ENCODE results near the gene MYF5.

The MYF5 gene

GRCh38 chr12:80707126-80707829 lies 9.4 kb upstream of the MYF5 start, which contains the start of gene MYF6:
Gene MYF6, plus strand, starts transcription at chr12:80707634. Its CDS starts 86 bp downstream, at chr12:80707720.
- FAIRE-seq: no peak
- no peak for DNase-seq (ENCODE audit: extremely low spot score, insufficient read length, low read depth)

GRCh38 chr12:80707830-80708258 lies 8.9 kb upstream of the MYF5 start:
- FAIRE-seq (no peak), DNase-seq (ENCODE audit: extremely low spot score, insufficient read length, low read depth) (no peak)

GRCh38 chr12:80708259-80708974 lies 8.3 kb upstream of the MYF5 start:
- FAIRE-seq: no peak

GRCh38 chr12:80708975-80709328 lies 7.8 kb upstream of the MYF5 start:
- DNase-seq (ENCODE audit: extremely low spot score, insufficient read length, low read depth): no peak
- no peak for FAIRE-seq

More at GRCh38 chr12:80708259-80708974, 8.3 kb upstream of the MYF5 start:
- no peak for DNase-seq (ENCODE audit: extremely low spot score, insufficient read length, low read depth)

GRCh38 chr12:80709811-80710726 lies 6.6 kb upstream of the MYF5 start:
- FAIRE-seq (peak; percentile 9), DNase-seq (ENCODE audit: extremely low spot score, insufficient read length, low read depth) (no peak)

GRCh38 chr12:80710727-80711449 lies 5.8 kb upstream of the MYF5 start:
- FAIRE-seq: no peak

GRCh38 chr12:80711866-80712265 lies 4.8 kb upstream of the MYF5 start:
- FAIRE-seq: no peak
- DNase-seq (ENCODE audit: extremely low spot score, insufficient read length, low read depth): no peak

More at GRCh38 chr12:80710727-80711449, 5.8 kb upstream of the MYF5 start:
- DNase-seq (ENCODE audit: extremely low spot score, insufficient read length, low read depth): no peak

GRCh38 chr12:80712866-80713265 lies 3.8 kb upstream of the MYF5 start:
- FAIRE-seq (no peak), DNase-seq (ENCODE audit: extremely low spot score, insufficient read length, low read depth) (no peak)

DNA sequence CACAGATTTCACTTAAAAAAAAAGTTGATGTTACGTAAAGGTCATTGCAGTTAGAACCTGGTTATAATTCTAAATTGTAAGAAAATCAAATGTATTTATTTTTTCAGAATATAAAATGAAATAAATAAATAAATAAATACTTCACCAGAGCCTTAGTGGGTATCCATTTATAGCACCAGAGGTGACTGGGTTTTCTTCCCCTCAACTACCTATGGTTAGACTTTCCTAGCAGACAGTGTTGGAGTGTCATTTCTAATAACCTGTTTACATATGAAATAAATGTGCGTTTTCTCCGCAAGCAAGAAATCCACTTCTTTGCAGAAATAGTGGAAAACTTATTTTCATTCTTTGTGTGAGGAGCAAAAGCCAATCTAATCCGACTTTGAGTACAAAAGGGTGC lies 3.3 kb upstream of the MYF5 start:
- FAIRE-seq (no peak), DNase-seq (ENCODE audit: extremely low spot score, insufficient read length, low read depth) (no peak)

DNA sequence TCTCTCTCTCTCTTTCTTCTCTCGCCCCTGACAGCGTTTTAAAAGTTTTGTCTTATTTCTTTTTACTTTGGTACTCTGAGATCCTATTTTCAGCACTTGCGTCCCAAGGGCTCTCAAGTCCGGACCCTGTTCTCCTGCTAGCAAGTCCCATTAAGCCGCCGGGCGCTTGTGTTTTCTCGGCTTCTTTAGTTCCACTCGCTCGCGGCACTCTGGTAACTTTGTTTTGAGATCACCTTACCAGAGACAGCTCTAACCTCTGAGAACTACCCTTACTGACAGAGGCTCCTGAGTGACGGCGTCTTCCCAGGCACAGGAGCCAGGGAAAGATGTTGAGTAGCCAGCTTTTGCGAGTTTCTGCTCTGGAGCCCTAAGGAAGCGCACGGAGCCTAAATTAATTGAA lies 2.7 kb upstream of the MYF5 start:
- FAIRE-seq (no peak), DNase-seq (ENCODE audit: extremely low spot score, insufficient read length, low read depth) (no peak)

- FAIRE-seq (no peak), DNase-seq (ENCODE audit: extremely low spot score, insufficient read length, low read depth) (no peak)
Observed at GRCh38 chr12:80714846-80715245, 1.9 kb upstream of the MYF5 start.

DNA sequence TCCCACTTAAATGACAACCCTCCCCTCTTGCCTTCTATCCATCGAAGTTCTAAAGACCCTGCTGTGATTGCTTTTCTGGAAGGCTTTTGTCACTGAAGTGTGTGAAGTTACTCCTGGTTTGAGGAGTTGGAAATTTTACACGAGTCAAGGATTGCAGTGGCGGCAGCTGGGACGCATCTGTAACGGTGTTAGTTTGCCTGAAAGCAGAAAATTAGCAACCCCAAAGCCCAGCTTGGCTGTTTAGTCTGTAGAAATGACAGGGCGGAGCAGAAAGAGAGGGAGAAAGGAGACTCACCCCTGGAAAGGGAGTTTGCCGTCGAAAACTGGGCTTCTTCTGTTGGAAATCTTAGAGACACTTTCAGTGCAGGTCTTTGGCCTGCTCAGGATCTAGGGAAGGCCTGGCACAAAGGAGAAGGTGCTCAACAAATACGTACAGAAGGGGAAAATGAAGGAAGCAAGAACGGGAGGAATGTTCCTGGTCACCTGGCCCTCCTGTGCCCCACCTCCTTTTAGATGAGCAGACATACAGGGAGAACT lies 931 bp upstream of the MYF5 start:
- FAIRE-seq (no peak), DNase-seq (ENCODE audit: extremely low spot score, insufficient read length, low read depth) (no peak)

DNA sequence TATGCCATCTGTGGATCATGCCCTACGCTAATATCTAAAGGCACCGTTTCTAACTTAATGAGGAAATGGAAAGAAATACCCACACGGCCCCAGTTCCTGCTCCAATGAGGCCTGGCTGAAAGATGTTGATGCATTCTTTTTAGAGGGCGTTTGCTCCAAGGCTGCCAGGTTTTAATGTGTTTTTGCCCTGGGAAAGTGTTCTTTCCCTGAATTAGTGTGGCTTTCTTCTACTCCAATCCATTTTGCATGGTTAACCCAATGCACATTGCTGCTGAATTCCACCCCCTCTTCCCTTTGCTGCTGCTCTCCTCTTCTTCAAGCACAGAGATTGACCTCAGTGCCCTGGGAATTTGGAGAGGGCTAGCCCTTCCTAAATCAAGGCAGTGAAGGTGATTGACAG lies 1.1 kb downstream of the MYF5 start:
- DNase-seq (ENCODE audit: extremely low spot score, insufficient read length, low read depth) (no peak), FAIRE-seq (no peak)

- FAIRE-seq: no peak
- DNase-seq (ENCODE audit: extremely low spot score, insufficient read length, low read depth): no peak
Observed at GRCh38 chr12:80720516-80720915, 3.8 kb downstream of the MYF5 start.

GRCh38 chr12:80721326-80721725 lies 4.6 kb downstream of the MYF5 start:
- FAIRE-seq: no peak

DNA sequence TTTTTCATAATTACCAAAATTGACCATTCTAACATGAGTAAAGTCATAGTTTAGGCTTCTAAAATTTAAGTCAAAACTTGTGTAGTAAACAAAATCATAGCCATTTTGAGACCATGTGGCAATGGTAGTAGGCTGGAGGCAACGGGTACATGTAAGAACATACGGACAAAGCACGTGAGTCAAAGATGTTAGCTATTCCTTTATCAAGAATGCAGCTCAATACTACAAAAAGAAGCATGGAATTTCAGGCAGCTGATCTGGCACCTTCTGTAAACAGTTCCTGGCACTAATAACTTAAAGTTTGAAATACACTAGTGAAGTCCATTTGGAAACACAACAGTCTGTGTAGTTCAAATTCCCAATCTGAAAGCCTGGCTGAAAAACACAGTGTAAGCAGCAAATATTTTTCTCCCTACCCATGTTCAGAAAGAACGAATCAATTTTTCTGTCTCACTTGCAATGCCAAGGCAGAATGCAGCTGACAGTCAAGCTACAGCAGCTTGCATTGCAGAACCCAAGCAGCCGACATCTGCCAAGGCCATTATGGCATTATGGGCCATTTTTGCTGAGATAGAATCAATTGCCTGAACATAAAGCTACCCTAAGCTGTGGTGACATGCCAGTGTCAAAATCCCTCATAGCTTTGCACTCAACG lies 29.3 kb downstream of the MYF5 start:
- no peak for DNase-seq (ENCODE audit: extremely low spot score, insufficient read length, low read depth)
- no peak for FAIRE-seq

More at GRCh38 chr12:80721326-80721725, 4.6 kb downstream of the MYF5 start:
- no peak for DNase-seq (ENCODE audit: extremely low spot score, insufficient read length, low read depth)

DNA sequence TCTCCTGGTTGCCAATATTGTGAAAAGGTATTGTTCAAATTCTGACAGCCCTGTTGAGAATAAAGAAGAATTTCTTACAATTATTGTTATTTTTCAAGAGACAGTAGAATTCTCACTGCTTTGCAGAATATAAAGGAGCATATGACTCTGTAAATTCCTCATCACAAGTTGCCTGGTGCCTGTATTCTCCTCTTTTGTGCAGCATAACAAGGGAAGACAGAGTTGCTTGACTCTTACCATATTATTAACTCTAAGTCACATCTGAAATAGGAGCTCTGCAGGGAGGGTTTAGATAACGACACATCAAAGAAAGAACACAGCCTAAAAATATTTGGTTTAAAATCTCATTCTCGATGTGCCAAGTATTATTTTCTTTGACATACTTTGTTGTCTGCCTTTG lies 31.1 kb downstream of the MYF5 start:
- FAIRE-seq: no peak

DNA sequence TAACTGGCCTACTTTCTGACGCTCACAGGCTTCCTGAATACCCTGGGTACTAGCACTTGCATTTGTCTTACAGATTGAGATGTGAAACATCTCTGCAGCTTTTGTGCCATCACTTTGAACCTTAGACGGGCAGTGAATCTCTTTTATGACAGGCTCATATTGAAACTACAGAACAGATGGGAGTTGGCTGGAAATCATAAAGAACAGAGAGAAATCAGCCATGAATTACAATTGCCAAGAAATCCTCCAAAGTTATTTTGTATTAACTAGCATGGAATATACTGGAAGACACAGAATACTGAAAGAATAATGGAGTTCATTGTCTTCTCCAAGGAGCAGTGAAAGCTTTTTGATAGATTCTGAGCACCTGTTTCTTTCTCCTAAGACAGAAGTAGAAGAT lies 32.7 kb downstream of the MYF5 start:
- no peak for FAIRE-seq

More for the DNA sequence above, 31.1 kb downstream of the MYF5 start:
- DNase-seq (ENCODE audit: extremely low spot score, insufficient read length, low read depth): no peak

GRCh38 chr12:80752464-80752863 lies 35.8 kb downstream of the MYF5 start:
- DNase-seq (ENCODE audit: extremely low spot score, insufficient read length, low read depth): no peak
- no peak for FAIRE-seq

More for the DNA sequence above, 32.7 kb downstream of the MYF5 start:
- DNase-seq (ENCODE audit: extremely low spot score, insufficient read length, low read depth): no peak

Measured in GM18507 (cell line).